ENCODE results near the gene GULP1.

GRCh38 chr2:188380280-188380679 is 88.6 kb downstream of the GULP1 start:
- TF ChIP-seq CTCF (IDR thresholded peaks at IDR 0.05 in 8 of 11, conservative IDR thresholded peaks at IDR 0.05 in 3 of 11) (no peak), POLR2A (IDR thresholded peaks at IDR 0.05) (no peak), POLR2AphosphoS5 (IDR thresholded peaks at IDR 0.05) (no peak)

Measured in spleen (tissue), 7 donors.